Esophagus muscularis mucosa (tissue), 4 donors: Measurements from ENCODE around the gene RMND1.

Experiments
- EP300 ChIP-seq: sonication (generic); formaldehyde crosslinking; IDR thresholded peaks from one replicate; pipeline ENCODE4 v1.6.1; 2017; ENCODE audit warnings: antibody characterized with exemption
- POLR2A ChIP-seq: fragments of 450-650 bp; IDR thresholded peaks from one replicate; pipeline ENCODE4 v1.6.1; 2017; ENCODE audit warnings: antibody characterized with exemption, moderate library complexity, mild to moderate bottlenecking, low read depth
- POLR2AphosphoS5 ChIP-seq, 2 donors: sonication (generic); formaldehyde crosslinking; IDR thresholded peaks; one replicate each; pipeline ENCODE4 v1.6.1; 2017; ENCODE audit warnings: antibody characterized with exemption in 2 of 2
- TF ChIP-seq, protein P1 (sequence below), 3 experiments: fragments of 200-600 bp in 2 of 3; fragments of 450-650 bp in 1 of 3; sonication (generic) in 2 of 3; IDR thresholded peaks; one replicate each; pipeline ENCODE4 v1.5.1; 2017 to 2019; ENCODE audit warnings: antibody characterized with exemption in 3 of 3, mild to moderate bottlenecking in 2 of 3, moderate library complexity in 1 of 3

DNA sequence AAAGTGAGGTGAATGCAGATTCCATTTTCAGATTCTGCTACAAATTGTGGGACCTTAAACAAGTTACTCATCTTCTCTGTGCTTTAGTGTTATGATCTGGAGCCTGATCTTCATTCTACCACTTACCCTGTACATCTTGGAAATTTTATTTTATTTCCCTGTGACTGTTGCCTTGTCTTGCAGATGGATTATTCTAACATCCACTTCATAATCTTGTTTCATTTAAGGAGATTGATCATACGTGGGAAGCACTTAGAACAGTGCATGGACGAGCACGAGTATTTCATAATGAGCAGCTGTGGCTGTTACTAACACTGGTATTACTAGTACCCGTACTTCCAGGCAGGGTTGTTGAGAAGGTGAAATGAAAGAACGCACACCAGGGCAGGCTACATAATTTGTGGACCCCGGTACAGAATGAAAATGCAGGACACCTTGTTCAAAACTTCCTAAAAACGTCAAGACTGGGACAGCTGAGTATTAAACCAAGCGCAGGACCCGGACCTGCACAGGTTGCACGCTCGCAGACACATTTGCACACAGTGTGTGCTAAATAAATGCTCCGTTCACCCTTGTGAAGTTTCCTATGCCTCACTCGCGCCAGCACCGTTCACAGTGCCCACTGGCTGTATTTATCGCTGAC lies 41.4 kb upstream of the RMND1 start:
- TF ChIP-seq POLR2AphosphoS5 (IDR thresholded peaks at IDR 0.05), result no peak
- TF ChIP-seq, protein P1, sequence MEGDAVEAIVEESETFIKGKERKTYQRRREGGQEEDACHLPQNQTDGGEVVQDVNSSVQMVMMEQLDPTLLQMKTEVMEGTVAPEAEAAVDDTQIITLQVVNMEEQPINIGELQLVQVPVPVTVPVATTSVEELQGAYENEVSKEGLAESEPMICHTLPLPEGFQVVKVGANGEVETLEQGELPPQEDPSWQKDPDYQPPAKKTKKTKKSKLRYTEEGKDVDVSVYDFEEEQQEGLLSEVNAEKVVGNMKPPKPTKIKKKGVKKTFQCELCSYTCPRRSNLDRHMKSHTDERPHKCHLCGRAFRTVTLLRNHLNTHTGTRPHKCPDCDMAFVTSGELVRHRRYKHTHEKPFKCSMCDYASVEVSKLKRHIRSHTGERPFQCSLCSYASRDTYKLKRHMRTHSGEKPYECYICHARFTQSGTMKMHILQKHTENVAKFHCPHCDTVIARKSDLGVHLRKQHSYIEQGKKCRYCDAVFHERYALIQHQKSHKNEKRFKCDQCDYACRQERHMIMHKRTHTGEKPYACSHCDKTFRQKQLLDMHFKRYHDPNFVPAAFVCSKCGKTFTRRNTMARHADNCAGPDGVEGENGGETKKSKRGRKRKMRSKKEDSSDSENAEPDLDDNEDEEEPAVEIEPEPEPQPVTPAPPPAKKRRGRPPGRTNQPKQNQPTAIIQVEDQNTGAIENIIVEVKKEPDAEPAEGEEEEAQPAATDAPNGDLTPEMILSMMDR (IDR thresholded peaks at IDR 0.05), result no peak
- no peak for TF ChIP-seq POLR2A
- no peak for TF ChIP-seq EP300
